ENCODE data around the gene SETD2. TPM values are rescaled to one million over a fixed set of nuclear protein-coding genes. Genes with fewer than 3 reads are reported as not detected.
A peak's percentile ranks its signal among the peaks of the same experiment; 100 is the strongest.

SETD2 gene
- total and polyA plus RNA-seq, 2 donors from 2014 or later = 10.5 to 49.9 TPM

GRCh38 chr3:46985588-46985987, 178.3 kb downstream of the SETD2 start:
- no peak for FAIRE-seq
- Histone ChIP-seq H3K4me3 (ENCODE audit: low read length in 3 of 3) (no peak overlapping the region), H3K27me3 (ENCODE audit: control insufficient read depth, insufficient read depth, low read length) (no peaks in the 10 kb centered on the region), H3K9me3 (ENCODE audit: control insufficient read depth in 2 of 3, insufficient read depth in 1 of 3, low read length in 3 of 3) (no peaks in the 10 kb centered on the region), H3K9ac (ENCODE audit: low read length in 3 of 3) (no peak overlapping the region), H3K4me1 (ENCODE audit: control insufficient read depth in 2 of 3, insufficient read depth in 2 of 3, low read depth in 1 of 3, low read length in 3 of 3) (peaks cover 0 to 29% (median 0%) of the 10 kb centered on the region in 3 donors), H3K36me3 (ENCODE audit: control insufficient read depth in 2 of 3, insufficient read depth in 3 of 3, low read length in 3 of 3) (peaks cover 0 to 2% (median 0%) of the 10 kb centered on the region in 3 donors), H3K27ac (ENCODE audit: low read depth in 2 of 2, low read length in 2 of 2) (no peak overlapping the region)
- TF ChIP-seq, protein P1, sequence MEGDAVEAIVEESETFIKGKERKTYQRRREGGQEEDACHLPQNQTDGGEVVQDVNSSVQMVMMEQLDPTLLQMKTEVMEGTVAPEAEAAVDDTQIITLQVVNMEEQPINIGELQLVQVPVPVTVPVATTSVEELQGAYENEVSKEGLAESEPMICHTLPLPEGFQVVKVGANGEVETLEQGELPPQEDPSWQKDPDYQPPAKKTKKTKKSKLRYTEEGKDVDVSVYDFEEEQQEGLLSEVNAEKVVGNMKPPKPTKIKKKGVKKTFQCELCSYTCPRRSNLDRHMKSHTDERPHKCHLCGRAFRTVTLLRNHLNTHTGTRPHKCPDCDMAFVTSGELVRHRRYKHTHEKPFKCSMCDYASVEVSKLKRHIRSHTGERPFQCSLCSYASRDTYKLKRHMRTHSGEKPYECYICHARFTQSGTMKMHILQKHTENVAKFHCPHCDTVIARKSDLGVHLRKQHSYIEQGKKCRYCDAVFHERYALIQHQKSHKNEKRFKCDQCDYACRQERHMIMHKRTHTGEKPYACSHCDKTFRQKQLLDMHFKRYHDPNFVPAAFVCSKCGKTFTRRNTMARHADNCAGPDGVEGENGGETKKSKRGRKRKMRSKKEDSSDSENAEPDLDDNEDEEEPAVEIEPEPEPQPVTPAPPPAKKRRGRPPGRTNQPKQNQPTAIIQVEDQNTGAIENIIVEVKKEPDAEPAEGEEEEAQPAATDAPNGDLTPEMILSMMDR (IDR thresholded peaks at IDR 0.05; ENCODE audit: borderline replicate concordance, extremely low read depth, insufficient read depth) = no peak
- intact Hi-C loops (cut with DNase I) = no loop called here
- DNase-seq = peak in 1 of 5 donors; percentile 66

DNA sequence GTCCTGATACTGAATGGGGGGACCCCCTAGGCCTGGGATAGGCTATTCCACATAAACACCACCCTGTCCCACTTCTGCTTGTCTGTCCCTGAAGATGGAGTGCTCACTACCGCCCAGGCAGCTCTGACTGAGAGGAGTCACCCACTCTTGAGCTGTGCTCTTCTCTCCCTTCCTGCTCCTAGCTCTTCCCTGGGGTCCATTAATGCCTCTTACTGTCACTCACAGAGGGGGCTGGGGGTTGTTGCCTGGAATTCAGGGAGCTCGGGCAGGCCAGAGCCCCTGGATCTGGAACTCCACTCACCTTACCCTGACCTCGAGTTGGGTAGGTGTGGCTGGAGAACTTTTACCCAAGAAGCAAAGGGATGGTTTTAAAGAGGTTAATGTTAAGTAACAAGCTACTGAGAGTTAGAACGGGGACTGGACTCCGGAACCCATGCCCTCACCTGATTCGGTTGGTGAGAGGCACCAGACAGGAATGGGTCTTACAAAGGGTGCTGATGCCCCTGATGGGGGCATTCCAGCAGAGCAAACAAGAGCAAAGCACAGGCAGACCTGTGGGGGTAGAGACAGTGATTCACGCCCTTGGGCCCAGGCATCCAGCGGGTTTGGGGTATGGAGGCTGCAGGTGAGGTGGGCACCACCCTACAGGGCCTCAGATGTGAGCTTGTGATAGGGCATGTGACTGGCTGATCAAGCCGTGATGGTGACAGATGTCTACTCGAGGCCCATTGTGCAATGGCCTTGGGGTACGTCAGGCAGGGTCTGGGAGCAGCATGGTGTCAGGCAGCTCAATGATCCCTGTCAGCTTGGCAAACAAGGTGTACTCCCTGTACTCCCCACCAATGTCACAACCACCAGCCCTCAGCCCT, 179.1 kb downstream of the SETD2 start:
- H3K9ac ChIP-seq (ENCODE audit: low read length in 3 of 3) = peak overlapping the region in 1 of 3 donors; percentile 12
- no peak overlapping the region for H3K27ac ChIP-seq (ENCODE audit: low read depth in 2 of 2, low read length in 2 of 2)
- H3K4me1 ChIP-seq (ENCODE audit: control insufficient read depth in 2 of 3, insufficient read depth in 2 of 3, low read depth in 1 of 3, low read length in 3 of 3) = peaks cover 0 to 33% (median 0%) of the 10 kb centered on the region in 3 donors
- H3K4me3 ChIP-seq (ENCODE audit: low read length in 3 of 3) = no peak overlapping the region
- TF ChIP-seq, protein P1 (IDR thresholded peaks at IDR 0.05; ENCODE audit: borderline replicate concordance, extremely low read depth, insufficient read depth) = no peak
- no peaks in the 10 kb centered on the region for H3K27me3 ChIP-seq (ENCODE audit: control insufficient read depth, insufficient read depth, low read length)
- DNase-seq (peak in 1 of 5 donors; percentile 62), FAIRE-seq (no peak)
- peaks cover 0 to 2% (median 0%) of the 10 kb centered on the region in 3 donors for H3K36me3 ChIP-seq (ENCODE audit: control insufficient read depth in 2 of 3, insufficient read depth in 3 of 3, low read length in 3 of 3)
- intact Hi-C loops (cut with DNase I) = no loop called here
- no peaks in the 10 kb centered on the region for H3K9me3 ChIP-seq (ENCODE audit: control insufficient read depth in 2 of 3, insufficient read depth in 1 of 3, low read length in 3 of 3)

DNA sequence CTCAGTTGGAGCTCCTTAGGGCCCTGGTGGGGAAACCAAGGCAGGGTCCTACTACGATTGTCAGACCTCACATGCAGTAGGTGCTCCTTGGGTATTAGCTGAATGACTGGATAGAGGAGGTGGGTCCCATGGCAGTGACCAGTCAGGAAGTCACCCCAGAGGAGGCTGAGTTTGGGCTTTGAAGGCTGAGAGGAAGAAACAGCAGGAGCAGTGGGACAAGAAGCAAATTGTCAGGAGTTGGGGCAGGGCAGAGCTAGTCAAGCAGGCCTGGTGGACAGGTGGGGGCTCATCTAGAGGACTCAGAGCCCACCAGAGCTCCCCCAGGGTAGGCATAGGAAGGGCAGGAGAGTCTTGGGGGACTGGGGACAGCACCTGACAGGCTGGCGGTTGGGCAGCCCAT, 181.4 kb downstream of the SETD2 start:
- H3K9me3 ChIP-seq (ENCODE audit: control insufficient read depth in 2 of 3, insufficient read depth in 1 of 3, low read length in 3 of 3) = no peaks in the 10 kb centered on the region
- no peak for FAIRE-seq
- TF ChIP-seq, protein P1 (IDR thresholded peaks at IDR 0.05; ENCODE audit: borderline replicate concordance, extremely low read depth, insufficient read depth) = no peak
- H3K4me1 ChIP-seq (ENCODE audit: control insufficient read depth in 2 of 3, insufficient read depth in 2 of 3, low read depth in 1 of 3, low read length in 3 of 3) = peaks cover 0 to 25% (median 0%) of the 10 kb centered on the region in 3 donors
- peak overlapping the region; percentile 51 to 65 for H3K27ac ChIP-seq (ENCODE audit: low read depth in 2 of 2, low read length in 2 of 2)
- peak overlapping the region in 1 of 3 donors; percentile 35 for H3K9ac ChIP-seq (ENCODE audit: low read length in 3 of 3)
- DNase-seq = peak in 1 of 5 donors; percentile 35
- no peaks in the 10 kb centered on the region for H3K27me3 ChIP-seq (ENCODE audit: control insufficient read depth, insufficient read depth, low read length)
- no peaks in the 10 kb centered on the region for H3K36me3 ChIP-seq (ENCODE audit: control insufficient read depth in 2 of 3, insufficient read depth in 3 of 3, low read length in 3 of 3)
- intact Hi-C loops (cut with DNase I) = no loop called here
- no peak overlapping the region for H3K4me3 ChIP-seq (ENCODE audit: low read length in 3 of 3)

Measured in kidney (tissue), 14 donors.